HG03571 (cell line): ENCODE results near the gene DSCAML1.

Source experiments
- ATAC-seq: cut with Tn5 transposase; IDR thresholded peaks from one replicate; pipeline ENCODE4 v1.9.1; 2021; ENCODE audit not compliant: unreplicated experiment

Gene DSCAML1

GRCh38 chr11:117532568-117532967, 264.4 kb downstream of the DSCAML1 start:
- no peak for ATAC-seq

GRCh38 chr11:117529816-117530215, 267.2 kb downstream of the DSCAML1 start:
- ATAC-seq: no peak

- no peak for ATAC-seq
These were observed 268.8 kb downstream of the DSCAML1 start for GRCh38 chr11:117528097-117528721.

GRCh38 chr11:117527271-117527670, 269.7 kb downstream of the DSCAML1 start:
- no peak for ATAC-seq

GRCh38 chr11:117525866-117526542, 271.0 kb downstream of the DSCAML1 start:
- ATAC-seq: no peak

- ATAC-seq: no peak
These were observed 272.4 kb downstream of the DSCAML1 start for GRCh38 chr11:117524468-117525183.

- no peak for ATAC-seq
These were observed 273.3 kb downstream of the DSCAML1 start for GRCh38 chr11:117523680-117524079.

- no peak for ATAC-seq
These were observed 275.0 kb downstream of the DSCAML1 start for GRCh38 chr11:117521974-117522373.

GRCh38 chr11:117520966-117521365, 276.1 kb downstream of the DSCAML1 start:
- ATAC-seq: no peak

- no peak for ATAC-seq
These were observed 276.8 kb downstream of the DSCAML1 start for GRCh38 chr11:117520201-117520600.

- no peak for ATAC-seq
These were observed 277.4 kb downstream of the DSCAML1 start for GRCh38 chr11:117519590-117519989.

- no peak for ATAC-seq
These were observed 277.8 kb downstream of the DSCAML1 start for GRCh38 chr11:117519170-117519569.

- no peak for ATAC-seq
These were observed 278.6 kb downstream of the DSCAML1 start for GRCh38 chr11:117518455-117518854.

- ATAC-seq: no peak
These were observed 279.9 kb downstream of the DSCAML1 start for GRCh38 chr11:117517097-117517496.

- ATAC-seq: no peak
These were observed 280.9 kb downstream of the DSCAML1 start for GRCh38 chr11:117515892-117516787.

- ATAC-seq: no peak
These were observed 282.8 kb downstream of the DSCAML1 start for GRCh38 chr11:117514256-117514655.

GRCh38 chr11:117513666-117514065, 283.4 kb downstream of the DSCAML1 start:
- ATAC-seq: no peak

GRCh38 chr11:117511931-117512539, 285.0 kb downstream of the DSCAML1 start:
- ATAC-seq: no peak

GRCh38 chr11:117511483-117511930, 285.5 kb downstream of the DSCAML1 start:
- ATAC-seq: no peak

- no peak for ATAC-seq
These were observed 286.4 kb downstream of the DSCAML1 start for GRCh38 chr11:117510646-117511045.

- ATAC-seq: no peak
These were observed 287.5 kb downstream of the DSCAML1 start for GRCh38 chr11:117509543-117509942.
